Measurements from ENCODE around the gene MAD1L1. TPM values are rescaled to one million over a fixed set of nuclear protein-coding genes. Genes with fewer than 3 reads are reported as not detected.

Gene MAD1L1
- total RNA-seq, 1 donor from 2014 or later, result 57.6 TPM

GRCh38 chr7:2029211-2029905 is 203.4 kb downstream of the MAD1L1 start:
- no peak overlapping the region for H3K4me3 Mint-ChIP-seq (ENCODE audit: unreplicated experiment)
- H3K4me1 Mint-ChIP-seq (ENCODE audit: low read depth, unreplicated experiment), result peaks cover 6% of the 10 kb centered on the region
- H3K36me3 Mint-ChIP-seq (ENCODE audit: unreplicated experiment), result peaks cover 35% of the 10 kb centered on the region
- H3K27me3 Mint-ChIP-seq (ENCODE audit: unreplicated experiment), result peaks cover 7% of the 10 kb centered on the region
- TF ChIP-seq CTCF (IDR thresholded peaks at IDR 0.05; ENCODE audit: partially characterized antibody, unreplicated experiment), result no peak
- H3K9me3 Mint-ChIP-seq (ENCODE audit: unreplicated experiment), result peaks cover 3% of the 10 kb centered on the region
- peak overlapping the region; percentile 59 for H3K27ac Mint-ChIP-seq (ENCODE audit: unreplicated experiment)
- DNase-seq, result no peak

GRCh38 chr7:2028733-2029132 is 204.0 kb downstream of the MAD1L1 start:
- no peak for TF ChIP-seq CTCF (IDR thresholded peaks at IDR 0.05; ENCODE audit: partially characterized antibody, unreplicated experiment)
- peaks cover 6% of the 10 kb centered on the region for H3K4me1 Mint-ChIP-seq (ENCODE audit: low read depth, unreplicated experiment)
- H3K27ac Mint-ChIP-seq (ENCODE audit: unreplicated experiment), result no peak overlapping the region
- H3K9me3 Mint-ChIP-seq (ENCODE audit: unreplicated experiment), result peaks cover 3% of the 10 kb centered on the region
- peaks cover 7% of the 10 kb centered on the region for H3K27me3 Mint-ChIP-seq (ENCODE audit: unreplicated experiment)
- no peak for DNase-seq
- H3K4me3 Mint-ChIP-seq (ENCODE audit: unreplicated experiment), result no peak overlapping the region
- H3K36me3 Mint-ChIP-seq (ENCODE audit: unreplicated experiment), result peaks cover 38% of the 10 kb centered on the region

- H3K27me3 Mint-ChIP-seq (ENCODE audit: unreplicated experiment), result peaks cover 3% of the 10 kb centered on the region
- no peak overlapping the region for H3K4me3 Mint-ChIP-seq (ENCODE audit: unreplicated experiment)
- no peak for DNase-seq
- no peak for TF ChIP-seq CTCF (IDR thresholded peaks at IDR 0.05; ENCODE audit: partially characterized antibody, unreplicated experiment)
- peaks cover 38% of the 10 kb centered on the region for H3K36me3 Mint-ChIP-seq (ENCODE audit: unreplicated experiment)
- H3K27ac Mint-ChIP-seq (ENCODE audit: unreplicated experiment), result no peak overlapping the region
- H3K4me1 Mint-ChIP-seq (ENCODE audit: low read depth, unreplicated experiment), result peaks cover 3% of the 10 kb centered on the region
- H3K9me3 Mint-ChIP-seq (ENCODE audit: unreplicated experiment), result peaks cover 3% of the 10 kb centered on the region
Observed at GRCh38 chr7:2025188-2025587, 207.6 kb downstream of the MAD1L1 start.

- no peak for TF ChIP-seq CTCF (IDR thresholded peaks at IDR 0.05; ENCODE audit: partially characterized antibody, unreplicated experiment)
- Mint-ChIP-seq H3K4me3 (ENCODE audit: unreplicated experiment) (no peak overlapping the region), H3K27me3 (ENCODE audit: unreplicated experiment) (peaks cover 3% of the 10 kb centered on the region), H3K27ac (ENCODE audit: unreplicated experiment) (no peak overlapping the region), H3K9me3 (ENCODE audit: unreplicated experiment) (peaks cover 3% of the 10 kb centered on the region), H3K4me1 (ENCODE audit: low read depth, unreplicated experiment) (peaks cover 8% of the 10 kb centered on the region), H3K36me3 (ENCODE audit: unreplicated experiment) (peaks cover 38% of the 10 kb centered on the region)
- DNase-seq, result no peak
Observed at GRCh38 chr7:2024567-2024918, 208.2 kb downstream of the MAD1L1 start.

- no peak for TF ChIP-seq CTCF (IDR thresholded peaks at IDR 0.05; ENCODE audit: partially characterized antibody, unreplicated experiment)
- peaks cover 4% of the 10 kb centered on the region for H3K27me3 Mint-ChIP-seq (ENCODE audit: unreplicated experiment)
- H3K27ac Mint-ChIP-seq (ENCODE audit: unreplicated experiment), result no peak overlapping the region
- H3K4me3 Mint-ChIP-seq (ENCODE audit: unreplicated experiment), result no peak overlapping the region
- H3K36me3 Mint-ChIP-seq (ENCODE audit: unreplicated experiment), result peaks cover 33% of the 10 kb centered on the region
- no peak for DNase-seq
- H3K4me1 Mint-ChIP-seq (ENCODE audit: low read depth, unreplicated experiment), result peaks cover 9% of the 10 kb centered on the region
- peaks cover 3% of the 10 kb centered on the region for H3K9me3 Mint-ChIP-seq (ENCODE audit: unreplicated experiment)
Observed at GRCh38 chr7:2023877-2024566, 208.7 kb downstream of the MAD1L1 start.
